Measurements from ENCODE around the gene VPS39.

DNA sequence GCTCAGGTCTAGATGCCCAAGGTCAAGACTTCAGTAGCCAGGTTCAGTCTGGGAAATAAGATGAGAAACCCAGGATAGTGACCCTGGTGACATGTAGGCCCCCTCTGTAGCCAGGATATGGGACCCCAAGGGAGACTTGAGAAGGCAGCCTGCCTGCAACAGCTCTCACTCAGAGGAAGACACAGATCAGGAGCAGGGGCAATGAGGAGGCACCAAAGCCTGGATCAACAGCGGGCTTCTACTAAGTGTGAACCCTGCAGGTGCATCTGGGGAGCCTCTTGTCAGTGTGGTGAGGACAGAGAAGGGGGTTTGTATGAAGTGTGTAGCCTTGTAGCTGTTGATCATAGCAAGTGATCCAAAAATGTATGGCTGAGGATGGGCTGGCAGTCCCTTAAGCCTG is 77.1 kb downstream of the VPS39 start:
- TF ChIP-seq EZH2 (IDR thresholded peaks at IDR 0.05; ENCODE audit: borderline replicate concordance, low read length): no peak
- TF ChIP-seq, protein P1, sequence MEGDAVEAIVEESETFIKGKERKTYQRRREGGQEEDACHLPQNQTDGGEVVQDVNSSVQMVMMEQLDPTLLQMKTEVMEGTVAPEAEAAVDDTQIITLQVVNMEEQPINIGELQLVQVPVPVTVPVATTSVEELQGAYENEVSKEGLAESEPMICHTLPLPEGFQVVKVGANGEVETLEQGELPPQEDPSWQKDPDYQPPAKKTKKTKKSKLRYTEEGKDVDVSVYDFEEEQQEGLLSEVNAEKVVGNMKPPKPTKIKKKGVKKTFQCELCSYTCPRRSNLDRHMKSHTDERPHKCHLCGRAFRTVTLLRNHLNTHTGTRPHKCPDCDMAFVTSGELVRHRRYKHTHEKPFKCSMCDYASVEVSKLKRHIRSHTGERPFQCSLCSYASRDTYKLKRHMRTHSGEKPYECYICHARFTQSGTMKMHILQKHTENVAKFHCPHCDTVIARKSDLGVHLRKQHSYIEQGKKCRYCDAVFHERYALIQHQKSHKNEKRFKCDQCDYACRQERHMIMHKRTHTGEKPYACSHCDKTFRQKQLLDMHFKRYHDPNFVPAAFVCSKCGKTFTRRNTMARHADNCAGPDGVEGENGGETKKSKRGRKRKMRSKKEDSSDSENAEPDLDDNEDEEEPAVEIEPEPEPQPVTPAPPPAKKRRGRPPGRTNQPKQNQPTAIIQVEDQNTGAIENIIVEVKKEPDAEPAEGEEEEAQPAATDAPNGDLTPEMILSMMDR (conservative IDR thresholded peaks at IDR 0.05 in 1 of 2, IDR thresholded peaks at IDR 0.05 in 1 of 2; ENCODE audit: extremely low read depth in 1 of 2, insufficient read depth in 1 of 2, low read depth in 1 of 2, low read length in 2 of 2): no peak
